SU-DHL-6 (cell line): ENCODE results near the gene NDUFS5.
"Not testable (repeated sequence)": the region's sequence is repeated elsewhere in the genome, so short reads cannot be mapped to it uniquely, and the experiment has no call there.

ENCODE experiments used
- H2AFZ ChIP-seq: fragments of 200-600 bp; sonication (generic); 2 replicates; pipeline ENCODE4 v1.6.1; 2014; ENCODE audit warnings: low read depth, mild to moderate bottlenecking, moderate library complexity, mixed read lengths, antibody characterized with exemption, low read length; ENCODE audit not compliant: severe bottlenecking
- H3F3A ChIP-seq: fragments of 200-600 bp; shearing (Covaris generic); 2 replicates; pipeline ENCODE4 v1.6.0; 2016; ENCODE audit warnings: antibody characterized with exemption, mild to moderate bottlenecking; ENCODE audit not compliant: insufficient read depth
- H3K27ac ChIP-seq: fragments of 200-600 bp; sonication (generic); 2 replicates; pipeline ENCODE4 v1.5.1; 2016; ENCODE audit warnings: low read depth, mild to moderate bottlenecking, low read length, moderate library complexity, mixed read lengths
- H3K27me3 ChIP-seq: fragments of 200-600 bp; sonication (generic), shearing (Covaris generic); 2 replicates; pipeline ENCODE4 v1.6.0; 2014; ENCODE audit warnings: mild to moderate bottlenecking, low read length
- H3K36me3 ChIP-seq: fragments of 200-600 bp; sonication (generic); 2 replicates; pipeline ENCODE4 v1.6.1; 2014; ENCODE audit warnings: mild to moderate bottlenecking, low read length, mixed read lengths
- H3K4me2 ChIP-seq: fragments of 300-600, 200-600 bp; shearing (Covaris generic), sonication (generic); 2 replicates; pipeline ENCODE4 v1.6.0; 2014; ENCODE audit warnings: low read length, low read depth, mild to moderate bottlenecking; ENCODE audit not compliant: poor library complexity, severe bottlenecking
- H3K4me3 ChIP-seq: fragments of 200-600 bp; sonication (generic); 2 replicates; pipeline ENCODE4 v1.5.1; 2014; ENCODE audit warnings: antibody characterized with exemption, low read length, mild to moderate bottlenecking, mixed read lengths; ENCODE audit not compliant: insufficient read depth, poor library complexity, severe bottlenecking
- H3K79me2 ChIP-seq: fragments of 200-600 bp; sonication (generic); 2 replicates; pipeline ENCODE4 v1.6.1; 2014; ENCODE audit warnings: mild to moderate bottlenecking, low read length, moderate library complexity; ENCODE audit not compliant: insufficient read depth
- H3K9ac ChIP-seq: fragments of 200-600 bp; sonication (generic); 2 replicates; pipeline ENCODE4 v1.7.0; 2014; ENCODE audit warnings: mild to moderate bottlenecking, low read length
- H3K9me2 ChIP-seq: fragments of 200-600 bp; sonication (generic); replicated peaks from 2 replicates; pipeline ENCODE4 v1.6.1; 2014; ENCODE audit warnings: low read length; ENCODE audit not compliant: insufficient read depth
- H3K9me3 ChIP-seq: fragments of 200-600 bp; sonication (generic); 2 replicates; pipeline ENCODE4 v1.6.1; 2014; ENCODE audit warnings: low read length, mixed read lengths; ENCODE audit not compliant: insufficient read depth
- H4K20me1 ChIP-seq: fragments of 200-600 bp; sonication (generic); 2 replicates; pipeline ENCODE4 v1.6.1; 2014; ENCODE audit warnings: low read depth, mild to moderate bottlenecking, antibody characterized with exemption, low read length, moderate library complexity, mixed read lengths
- EZH2phosphoT487 ChIP-seq: fragments of 200-600 bp; sonication (generic), shearing (Covaris generic); conservative IDR thresholded peaks from 2 replicates; pipeline ENCODE4 v1.6.1; 2018; ENCODE audit warnings: mild to moderate bottlenecking, antibody characterized with exemption, low read length, moderate library complexity, mixed read lengths
- TF ChIP-seq, protein P1 (sequence below): fragments of 200-600 bp; sonication (generic); IDR thresholded peaks from one replicate; pipeline ENCODE4 v1.5.1; 2017; ENCODE audit warnings: antibody characterized with exemption, mild to moderate bottlenecking, low read length, moderate library complexity; ENCODE audit not compliant: insufficient read depth, poor library complexity, severe bottlenecking

Gene NDUFS5

DNA sequence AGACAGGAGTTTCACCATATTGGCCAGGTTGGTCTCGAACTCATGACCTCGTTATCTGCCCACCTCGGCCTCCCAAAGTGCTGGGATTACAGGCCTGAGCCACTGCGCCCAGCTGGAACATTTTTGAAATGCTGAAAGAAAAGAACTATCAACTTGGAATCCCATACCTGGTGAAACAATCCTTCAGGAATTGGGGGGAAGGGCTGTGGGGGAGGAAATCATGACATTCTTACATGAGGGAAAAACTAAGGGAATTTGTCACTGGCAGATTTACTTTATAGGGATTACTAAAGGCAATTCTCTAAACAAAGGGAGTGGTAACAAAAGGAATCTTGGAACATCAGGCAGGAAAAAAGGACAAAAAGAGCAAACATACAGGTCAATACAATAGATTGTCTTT is 25.8 kb downstream of the NDUFS5 start:
- Histone ChIP-seq H3K27ac (no peak overlapping the region), H3K27me3 (no peaks in the 10 kb centered on the region), H3F3A (no peaks in the 10 kb centered on the region), H3K4me3 (no peak overlapping the region), H3K79me2 (no peaks in the 10 kb centered on the region), H4K20me1 (no peaks in the 10 kb centered on the region), H2AFZ (no peak overlapping the region), H3K9me2 (no peaks in the 10 kb centered on the region), H3K9me3 (no peaks in the 10 kb centered on the region), H3K36me3 (no peaks in the 10 kb centered on the region), H3K4me2 (no peak overlapping the region), H3K9ac (no peak overlapping the region)
- TF ChIP-seq EZH2phosphoT487: no peak
- TF ChIP-seq, protein P1, sequence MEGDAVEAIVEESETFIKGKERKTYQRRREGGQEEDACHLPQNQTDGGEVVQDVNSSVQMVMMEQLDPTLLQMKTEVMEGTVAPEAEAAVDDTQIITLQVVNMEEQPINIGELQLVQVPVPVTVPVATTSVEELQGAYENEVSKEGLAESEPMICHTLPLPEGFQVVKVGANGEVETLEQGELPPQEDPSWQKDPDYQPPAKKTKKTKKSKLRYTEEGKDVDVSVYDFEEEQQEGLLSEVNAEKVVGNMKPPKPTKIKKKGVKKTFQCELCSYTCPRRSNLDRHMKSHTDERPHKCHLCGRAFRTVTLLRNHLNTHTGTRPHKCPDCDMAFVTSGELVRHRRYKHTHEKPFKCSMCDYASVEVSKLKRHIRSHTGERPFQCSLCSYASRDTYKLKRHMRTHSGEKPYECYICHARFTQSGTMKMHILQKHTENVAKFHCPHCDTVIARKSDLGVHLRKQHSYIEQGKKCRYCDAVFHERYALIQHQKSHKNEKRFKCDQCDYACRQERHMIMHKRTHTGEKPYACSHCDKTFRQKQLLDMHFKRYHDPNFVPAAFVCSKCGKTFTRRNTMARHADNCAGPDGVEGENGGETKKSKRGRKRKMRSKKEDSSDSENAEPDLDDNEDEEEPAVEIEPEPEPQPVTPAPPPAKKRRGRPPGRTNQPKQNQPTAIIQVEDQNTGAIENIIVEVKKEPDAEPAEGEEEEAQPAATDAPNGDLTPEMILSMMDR: no peak

DNA sequence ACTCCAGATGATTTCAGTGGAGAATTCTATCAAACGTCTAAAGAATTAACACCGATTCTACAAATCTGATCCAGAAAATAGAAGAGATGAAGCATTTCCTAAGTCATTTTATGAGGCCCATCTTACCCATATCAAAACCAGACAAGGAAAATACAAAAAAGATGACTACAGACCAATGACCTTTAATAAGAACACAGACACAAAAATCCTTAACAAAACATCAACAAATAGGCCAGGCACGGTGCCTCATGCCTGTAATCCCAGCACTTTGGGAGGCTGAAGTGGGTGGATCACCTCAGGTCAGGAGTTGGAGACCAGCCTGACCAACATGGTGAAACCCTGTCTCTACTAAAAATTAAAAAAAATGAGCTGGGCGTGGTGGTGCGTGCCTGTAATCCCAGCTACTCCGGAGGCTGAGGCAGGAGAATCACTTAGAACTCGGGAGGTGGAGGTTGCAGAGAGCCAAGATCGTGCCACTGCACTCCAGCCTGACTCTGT is 29.1 kb downstream of the NDUFS5 start:
- H3K27ac ChIP-seq, H3K27me3 ChIP-seq, H3K9ac ChIP-seq, H3K9me3 ChIP-seq, H2AFZ ChIP-seq, H4K20me1 ChIP-seq, H3K36me3 ChIP-seq, H3K9me2 ChIP-seq, H3K79me2 ChIP-seq, H3K4me3 ChIP-seq, H3K4me2 ChIP-seq, H3F3A ChIP-seq: not testable (repeated sequence)

DNA sequence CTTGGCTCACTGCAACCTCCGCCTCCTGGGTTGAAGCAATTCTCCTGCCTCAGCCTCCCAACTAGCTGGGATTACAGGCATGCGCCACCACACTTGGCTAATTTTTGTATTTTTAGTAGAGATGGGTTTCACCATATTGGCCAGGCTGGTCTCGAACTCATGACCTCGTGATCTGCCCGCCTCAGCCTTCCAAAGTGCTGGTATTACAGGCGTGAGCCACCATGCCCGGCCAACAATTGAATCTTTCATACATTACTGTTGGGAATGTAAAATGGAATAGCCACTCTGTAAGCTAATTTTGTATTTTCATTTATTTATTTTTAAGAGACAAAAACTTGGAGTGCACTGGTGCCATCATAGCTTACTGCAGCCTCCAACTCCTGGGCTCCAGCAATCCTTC is 35.4 kb downstream of the NDUFS5 start:
- not testable (repeated sequence) for H3K9ac ChIP-seq, H2AFZ ChIP-seq, H4K20me1 ChIP-seq, H3K79me2 ChIP-seq, H3K27me3 ChIP-seq, H3K9me2 ChIP-seq, H3F3A ChIP-seq, H3K4me3 ChIP-seq, H3K36me3 ChIP-seq, H3K4me2 ChIP-seq, H3K9me3 ChIP-seq, H3K27ac ChIP-seq

DNA sequence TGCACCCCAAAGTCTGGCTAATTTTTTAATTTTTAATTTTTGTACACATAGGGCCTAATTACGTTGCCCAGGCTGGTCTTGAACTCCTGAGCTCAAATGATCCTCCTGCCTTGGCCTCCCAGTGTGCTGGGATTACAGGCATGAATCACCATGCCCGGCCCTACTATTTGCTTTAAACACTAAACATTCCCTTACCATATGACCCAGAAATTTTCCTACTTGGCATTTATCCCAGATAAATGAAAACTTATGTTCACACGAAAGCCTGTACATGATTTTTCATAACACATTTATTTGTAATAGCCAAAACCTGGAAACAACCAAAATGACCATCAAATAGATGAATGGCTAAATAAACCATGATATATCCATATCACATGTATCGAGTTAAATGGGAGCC is 35.8 kb downstream of the NDUFS5 start:
- H3K27me3 ChIP-seq: no peaks in the 10 kb centered on the region
- H4K20me1 ChIP-seq: no peaks in the 10 kb centered on the region
- H3K4me3 ChIP-seq: no peak overlapping the region
- H3K9me2 ChIP-seq: no peaks in the 10 kb centered on the region
- no peaks in the 10 kb centered on the region for H3K79me2 ChIP-seq
- no peak overlapping the region for H3K27ac ChIP-seq
- no peak overlapping the region for H2AFZ ChIP-seq
- H3K9ac ChIP-seq: no peak overlapping the region
- no peaks in the 10 kb centered on the region for H3K9me3 ChIP-seq
- TF ChIP-seq EZH2phosphoT487: no peak
- TF ChIP-seq, protein P1: no peak
- H3K4me2 ChIP-seq: no peak overlapping the region
- H3K36me3 ChIP-seq: no peaks in the 10 kb centered on the region
- H3F3A ChIP-seq: 0 out of 2 replicates have a peak, but pooled peaks cover 3% of the 10 kb centered on the region
